Mesendoderm (in vitro differentiated cells): Measurements from ENCODE around the gene ASTN2.
A peak's percentile ranks its signal among the peaks of the same experiment; 100 is the strongest.

ENCODE experiments used
- DNase-seq: peaks from one replicate; pipeline ENCODE4 v3.0.0; 2013
- H2AK5ac ChIP-seq: 2 replicates; pipeline ENCODE4 v1.6.1; 2013; ENCODE audit warnings: low read length, inconsistent platforms
- H2BK120ac ChIP-seq: 2 replicates; pipeline ENCODE4 v1.6.1; 2013; ENCODE audit warnings: low read depth, mild to moderate bottlenecking, low read length, moderate library complexity, mixed read lengths
- H2BK15ac ChIP-seq: replicated peaks from 2 replicates; pipeline ENCODE4 v1.6.1; 2013; ENCODE audit warnings: low read depth, mild to moderate bottlenecking, moderate library complexity
- H2BK5ac ChIP-seq: 2 replicates; pipeline ENCODE4 v1.6.1; 2013; ENCODE audit warnings: low read length, inconsistent platforms
- H3K18ac ChIP-seq: 2 replicates; pipeline ENCODE4 v1.6.1; 2013; ENCODE audit warnings: mild to moderate bottlenecking, low read length, mixed read lengths
- H3K23ac ChIP-seq: one replicate; pipeline ENCODE4 v1.6.1; 2013; ENCODE audit warnings: low read length
- H3K27ac ChIP-seq: 2 replicates; pipeline ENCODE4 v1.5.1; 2013; ENCODE audit warnings: low read depth, mild to moderate bottlenecking, inconsistent platforms, low read length, moderate library complexity
- H3K27me3 ChIP-seq: 2 replicates; pipeline ENCODE4 v1.6.1; 2013; ENCODE audit warnings: low read length, control low read depth, mild to moderate bottlenecking, inconsistent platforms; ENCODE audit not compliant: insufficient read depth, poor library complexity
- H3K36me3 ChIP-seq: 2 replicates; pipeline ENCODE4 v1.6.1; 2013; ENCODE audit warnings: low read length, inconsistent platforms; ENCODE audit not compliant: control insufficient read depth, insufficient read depth
- H3K4ac ChIP-seq: one replicate; pipeline ENCODE4 v1.6.1; 2013; ENCODE audit warnings: low read depth, mild to moderate bottlenecking, low read length, moderate library complexity
- H3K4me1 ChIP-seq: 2 replicates; pipeline ENCODE4 v1.6.1; 2013; ENCODE audit warnings: low read depth, low read length, inconsistent platforms; ENCODE audit not compliant: control insufficient read depth
- H3K4me2 ChIP-seq: 2 replicates; pipeline ENCODE4 v1.6.1; 2013; ENCODE audit warnings: low read length
- H3K4me3 ChIP-seq: 2 replicates; pipeline ENCODE4 v1.5.1; 2013; ENCODE audit warnings: mild to moderate bottlenecking, low read length
- H3K56ac ChIP-seq: one replicate; pipeline ENCODE4 v1.6.1; 2013; ENCODE audit warnings: low read length
- H3K79me1 ChIP-seq: 2 replicates; pipeline ENCODE4 v1.6.1; 2013; ENCODE audit warnings: low read length, inconsistent platforms
- H3K79me2 ChIP-seq: 2 replicates; pipeline ENCODE4 v1.6.1; 2013; ENCODE audit warnings: mild to moderate bottlenecking, low read length; ENCODE audit not compliant: control insufficient read depth, insufficient read depth
- H3K9ac ChIP-seq: 2 replicates; pipeline ENCODE4 v1.6.1; 2013; ENCODE audit warnings: low read length, inconsistent platforms
- H4K5ac ChIP-seq: one replicate; pipeline ENCODE4 v1.6.1; 2013; ENCODE audit warnings: low read length
- H4K8ac ChIP-seq: one replicate; pipeline ENCODE4 v1.6.1; 2013; ENCODE audit warnings: low read depth, mild to moderate bottlenecking, control low read depth, low read length, moderate library complexity
- WGBS: extraction: QIAGEN DNeasy Blood & Tissue Kit; methylation state at CpG from one replicate; pipeline ENCODE4 v1.1.7; 2013; ENCODE audit warnings: low lambda C conversion rate, missing lambda C conversion rate; ENCODE audit not compliant: insufficient coverage; ENCODE audit errors: extremely low coverage; 5-methylcytosine and 5-hydroxymethylcytosine counted together

The ASTN2 gene

GRCh38 chr9:116750510-116750909, 664.3 kb downstream of the ASTN2 start:
- no peaks in the 10 kb centered on the region for H3K79me2 ChIP-seq
- no peak overlapping the region for H2AK5ac ChIP-seq
- H3K4me3 ChIP-seq: no peak overlapping the region
- H3K9ac ChIP-seq: no peak overlapping the region
- no peak for DNase-seq
- H3K56ac ChIP-seq: no peak overlapping the region
- H3K4me1 ChIP-seq: no peaks in the 10 kb centered on the region
- no peaks in the 10 kb centered on the region for H3K27me3 ChIP-seq
- H3K18ac ChIP-seq: no peak overlapping the region
- H3K36me3 ChIP-seq: no peaks in the 10 kb centered on the region
- H3K79me1 ChIP-seq: no peaks in the 10 kb centered on the region
- no peak overlapping the region for H4K8ac ChIP-seq
- WGBS: no CpG with 5 or more reads among the region's 2 CpGs
- H3K23ac ChIP-seq: no peak overlapping the region
- H2BK5ac ChIP-seq: no peak overlapping the region
- H3K4me2 ChIP-seq: no peak overlapping the region
- H2BK120ac ChIP-seq: no peak overlapping the region
- no peak overlapping the region for H3K4ac ChIP-seq
- no peak overlapping the region for H3K27ac ChIP-seq
- H4K5ac ChIP-seq: no peak overlapping the region
- H2BK15ac ChIP-seq: no peak overlapping the region

DNA sequence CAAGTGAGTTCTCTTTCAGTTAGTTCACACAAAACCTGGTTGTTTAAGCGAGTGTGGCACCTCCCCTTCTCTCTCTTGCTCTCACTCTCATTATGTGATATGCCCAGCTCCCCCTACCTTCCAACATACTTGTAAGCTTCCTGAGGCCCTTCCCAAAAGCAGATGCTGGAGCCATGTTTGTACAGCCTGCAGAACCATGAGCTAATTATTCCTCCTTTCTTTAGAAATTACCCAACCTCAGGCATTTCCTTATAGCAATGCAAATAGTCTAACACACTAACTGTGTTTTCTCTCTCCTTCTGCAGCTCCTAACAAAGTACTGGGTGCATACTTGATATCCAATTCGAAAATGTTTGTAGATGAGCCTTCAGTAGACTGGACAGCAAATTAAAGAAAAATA, 665.1 kb downstream of the ASTN2 start:
- no peak overlapping the region for H3K4me3 ChIP-seq
- no peak overlapping the region for H4K5ac ChIP-seq
- H2BK5ac ChIP-seq: no peak overlapping the region
- no peaks in the 10 kb centered on the region for H3K4me1 ChIP-seq
- no peak overlapping the region for H3K4me2 ChIP-seq
- H3K56ac ChIP-seq: no peak overlapping the region
- no peak overlapping the region for H3K27ac ChIP-seq
- no peaks in the 10 kb centered on the region for H3K79me2 ChIP-seq
- DNase-seq: no peak
- no peak overlapping the region for H2BK15ac ChIP-seq
- H3K9ac ChIP-seq: no peak overlapping the region
- WGBS: no CpG with 5 or more reads among the region's 2 CpGs
- H2BK120ac ChIP-seq: no peak overlapping the region
- H4K8ac ChIP-seq: no peak overlapping the region
- H3K79me1 ChIP-seq: no peaks in the 10 kb centered on the region
- H3K23ac ChIP-seq: no peak overlapping the region
- H3K4ac ChIP-seq: no peak overlapping the region
- H3K36me3 ChIP-seq: no peaks in the 10 kb centered on the region
- H2AK5ac ChIP-seq: no peak overlapping the region
- no peak overlapping the region for H3K18ac ChIP-seq
- no peaks in the 10 kb centered on the region for H3K27me3 ChIP-seq

DNA sequence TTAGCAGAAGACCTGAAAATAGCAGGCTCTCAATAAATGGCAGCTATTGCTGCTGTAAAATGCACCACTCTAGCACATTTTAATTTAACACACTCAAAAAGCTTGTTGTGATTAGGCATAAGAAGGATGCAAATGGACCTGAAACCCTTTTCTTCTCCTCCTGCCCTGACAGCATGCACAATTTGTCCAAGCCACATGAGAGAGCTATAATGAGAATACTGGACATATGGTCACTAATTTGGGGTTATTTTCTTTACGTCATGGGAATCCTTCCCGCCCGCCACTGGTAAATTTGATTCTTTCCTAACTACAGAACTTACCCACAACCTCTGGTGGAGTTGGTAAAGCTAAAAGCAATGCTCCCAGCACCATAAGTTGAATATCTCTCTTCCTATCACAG, 665.7 kb downstream of the ASTN2 start:
- Histone ChIP-seq H2BK15ac (no peak overlapping the region), H3K4me3 (no peak overlapping the region), H3K27me3 (no peaks in the 10 kb centered on the region), H2AK5ac (no peak overlapping the region), H3K4ac (no peak overlapping the region), H3K23ac (no peak overlapping the region), H3K18ac (no peak overlapping the region), H3K79me1 (no peaks in the 10 kb centered on the region), H3K4me1 (no peaks in the 10 kb centered on the region), H2BK120ac (no peak overlapping the region), H3K36me3 (no peaks in the 10 kb centered on the region), H3K9ac (no peak overlapping the region), H2BK5ac (no peak overlapping the region), H3K27ac (no peak overlapping the region), H3K4me2 (no peak overlapping the region), H3K56ac (no peak overlapping the region), H3K79me2 (no peaks in the 10 kb centered on the region), H4K5ac (no peak overlapping the region), H4K8ac (no peak overlapping the region)
- DNase-seq: no peak
- WGBS: no CpG with 5 or more reads among the region's 3 CpGs

GRCh38 chr9:116741742-116742141, 673.1 kb downstream of the ASTN2 start:
- Histone ChIP-seq H3K4ac (no peak overlapping the region), H3K4me3 (no peak overlapping the region), H3K56ac (no peak overlapping the region), H3K27me3 (no peaks in the 10 kb centered on the region), H3K79me1 (no peaks in the 10 kb centered on the region), H2BK15ac (no peak overlapping the region), H3K4me1 (no peaks in the 10 kb centered on the region), H4K5ac (no peak overlapping the region), H3K9ac (no peak overlapping the region), H2AK5ac (no peak overlapping the region), H3K27ac (no peak overlapping the region), H3K36me3 (no peaks in the 10 kb centered on the region), H3K18ac (no peak overlapping the region), H2BK120ac (no peak overlapping the region), H3K23ac (no peak overlapping the region), H4K8ac (no peak overlapping the region), H3K4me2 (no peak overlapping the region), H3K79me2 (no peaks in the 10 kb centered on the region), H2BK5ac (no peak overlapping the region)
- no peak for DNase-seq
- no CpG with 5 or more reads among the region's 2 CpGs for WGBS

GRCh38 chr9:116741086-116741740, 673.6 kb downstream of the ASTN2 start:
- DNase-seq: no peak
- Histone ChIP-seq H3K27ac (no peak overlapping the region), H3K23ac (no peak overlapping the region), H3K4me2 (no peak overlapping the region), H3K27me3 (no peaks in the 10 kb centered on the region), H3K36me3 (no peaks in the 10 kb centered on the region), H3K4me1 (no peaks in the 10 kb centered on the region), H2BK120ac (no peak overlapping the region), H2BK5ac (no peak overlapping the region), H3K79me1 (no peaks in the 10 kb centered on the region), H4K8ac (no peak overlapping the region), H3K18ac (no peak overlapping the region), H2BK15ac (no peak overlapping the region), H3K4ac (no peak overlapping the region), H3K9ac (no peak overlapping the region), H2AK5ac (no peak overlapping the region), H4K5ac (peak overlapping the region; percentile 8), H3K56ac (no peak overlapping the region), H3K4me3 (no peak overlapping the region), H3K79me2 (no peaks in the 10 kb centered on the region)
- WGBS: no CpG with 5 or more reads among the region's 3 CpGs

GRCh38 chr9:116737152-116737546, 677.7 kb downstream of the ASTN2 start:
- no peak overlapping the region for H2BK15ac ChIP-seq
- H3K9ac ChIP-seq: no peak overlapping the region
- no peak overlapping the region for H3K23ac ChIP-seq
- no peaks in the 10 kb centered on the region for H3K79me2 ChIP-seq
- H2BK120ac ChIP-seq: no peak overlapping the region
- no peak overlapping the region for H2AK5ac ChIP-seq
- no peak overlapping the region for H4K5ac ChIP-seq
- H3K36me3 ChIP-seq: no peaks in the 10 kb centered on the region
- H3K4me2 ChIP-seq: no peak overlapping the region
- H2BK5ac ChIP-seq: no peak overlapping the region
- H3K79me1 ChIP-seq: no peaks in the 10 kb centered on the region
- H3K4ac ChIP-seq: no peak overlapping the region
- H3K27me3 ChIP-seq: no peaks in the 10 kb centered on the region
- no peak overlapping the region for H3K4me3 ChIP-seq
- no peak overlapping the region for H3K18ac ChIP-seq
- H4K8ac ChIP-seq: no peak overlapping the region
- H3K27ac ChIP-seq: no peak overlapping the region
- DNase-seq: peak; percentile 92
- WGBS: no CpG with 5 or more reads among the region's 16 CpGs
- no peak overlapping the region for H3K56ac ChIP-seq
- H3K4me1 ChIP-seq: no peaks in the 10 kb centered on the region
